PC-3 (cell line): ENCODE results near the gene OSBPL9. TPM values are rescaled to one million over a fixed set of nuclear protein-coding genes. Genes with fewer than 3 reads are reported as not detected.

Source experiments
- ATAC-seq: fragments of 200-7000 bp; cut with Tn5 transposase; 2 replicates; pipeline ENCODE4 v1.9.1; 2020; ENCODE audit warnings: mild to moderate bottlenecking, moderate library complexity
- BruUV-seq: library from RNA; stranded (reverse); fragments of 400-500 nt; replicated peaks from 2 replicates; lab custom pipeline; 2021; lab: Mats Ljungman, UMichigan
- CTCF ChIA-PET: fragments of 300-600 bp; sonication (Branson Sonifier 250); formaldehyde crosslinking; loops from one replicate; lab custom pipeline; 2022; ENCODE audit warnings: antibody characterized with exemption; lab: Charles Lee
- POLR2A ChIA-PET: fragments of 300-600 bp; sonication (Branson Sonifier 250); formaldehyde crosslinking; loops from one replicate; lab custom pipeline; 2022; ENCODE audit warnings: antibody characterized with exemption; ENCODE audit not compliant: unreplicated experiment; lab: Charles Lee
- DNase-seq: peaks from one replicate; pipeline ENCODE4 v3.0.0-alpha.2; 2015
- H2AFZ ChIP-seq: fragments of 300-600 bp; sonication (generic); 2 replicates; pipeline ENCODE4 v1.6.0; 2016; ENCODE audit warnings: antibody characterized with exemption, low read length
- H3F3A ChIP-seq: fragments of 300-600 bp; sonication (generic); one replicate; pipeline ENCODE4 v1.6.0; 2017; ENCODE audit warnings: antibody characterized with exemption, low read length, control low read depth, mild to moderate bottlenecking; ENCODE audit not compliant: unreplicated experiment
- H3K27ac ChIP-seq: fragments of 300-600 bp; sonication (generic); 2 replicates; pipeline ENCODE4 v1.5.1; 2016; ENCODE audit warnings: mild to moderate bottlenecking, low read length
- H3K27me3 ChIP-seq: fragments of 300-600 bp; sonication (generic); 2 replicates; pipeline ENCODE4 v1.6.1; 2016; ENCODE audit warnings: low read length, mixed read lengths
- H3K36me3 ChIP-seq: fragments of 300-600 bp; sonication (generic); 2 replicates; pipeline ENCODE4 v1.6.1; 2016; ENCODE audit warnings: low read depth, mixed run types, low read length, mixed read lengths
- H3K4me1 ChIP-seq: fragments of 300-600 bp; sonication (generic); 2 replicates; pipeline ENCODE4 v1.5.1; 2016; ENCODE audit warnings: low read length; ENCODE audit not compliant: insufficient read depth
- H3K4me2 ChIP-seq: fragments of 300-600 bp; sonication (generic); 2 replicates; pipeline ENCODE4 v1.6.0; 2016; ENCODE audit warnings: low read length
- H3K4me3 ChIP-seq: fragments of 300-600 bp; sonication (generic); 2 replicates; pipeline ENCODE4 v1.5.1; 2016; ENCODE audit warnings: mild to moderate bottlenecking, low read length, mixed read lengths
- H3K79me2 ChIP-seq: fragments of 300-600 bp; sonication (generic); 2 replicates; pipeline ENCODE4 v1.6.1; 2017; ENCODE audit warnings: low read length, mixed read lengths
- H3K9ac ChIP-seq: fragments of 300-600 bp; sonication (generic); 2 replicates; pipeline ENCODE4 v1.6.0; 2016; ENCODE audit warnings: mild to moderate bottlenecking, low read length
- H3K9me2 ChIP-seq: fragments of 300-600 bp; sonication (generic); replicated peaks from 2 replicates; pipeline ENCODE4 v1.6.1; 2016; ENCODE audit warnings: mixed run types, low read length, mixed read lengths
- H3K9me3 ChIP-seq: fragments of 300-600 bp; sonication (generic); 2 replicates; pipeline ENCODE4 v1.6.1; 2016; ENCODE audit warnings: low read length, mixed read lengths
- H4K20me1 ChIP-seq: fragments of 300-600 bp; sonication (generic); 2 replicates; pipeline ENCODE4 v1.6.1; 2016; ENCODE audit warnings: low read length, mixed read lengths
- EZH2 ChIP-seq: fragments of 300-600 bp; sonication (generic); IDR thresholded peaks from one replicate; pipeline ENCODE4 v1.6.1; 2017; ENCODE audit warnings: antibody characterized with exemption, mild to moderate bottlenecking, low read length; ENCODE audit not compliant: unreplicated experiment
- EZH2phosphoT487 ChIP-seq: fragments of 300-600 bp; sonication (generic); IDR thresholded peaks from 2 replicates; pipeline ENCODE4 v1.6.1; 2018; ENCODE audit warnings: mild to moderate bottlenecking, antibody characterized with exemption, low read length, borderline replicate concordance
- intact Hi-C: fragments of 100-400 bp; cut with micrococcal nuclease; formaldehyde crosslinking; loops from 2 replicates; pipeline ENCODE4 v1.9.0; 2023
- total RNA-seq: library from RNA; depleted of rRNA; stranded (reverse); fragments of >200 nt; gene quantifications from 2 replicates; pipeline ENCODE4 v1.2.3, GENCODE V29; 2014
- TF ChIP-seq, protein P1 (sequence below): fragments of 300-600 bp; sonication (generic); conservative IDR thresholded peaks from 2 replicates; pipeline ENCODE4 v1.5.1; 2017; ENCODE audit warnings: antibody characterized with exemption, low read depth, mild to moderate bottlenecking, low read length

The OSBPL9 gene
- total RNA-seq, 1 experiment from 2014 or later = 74.7 TPM

DNA sequence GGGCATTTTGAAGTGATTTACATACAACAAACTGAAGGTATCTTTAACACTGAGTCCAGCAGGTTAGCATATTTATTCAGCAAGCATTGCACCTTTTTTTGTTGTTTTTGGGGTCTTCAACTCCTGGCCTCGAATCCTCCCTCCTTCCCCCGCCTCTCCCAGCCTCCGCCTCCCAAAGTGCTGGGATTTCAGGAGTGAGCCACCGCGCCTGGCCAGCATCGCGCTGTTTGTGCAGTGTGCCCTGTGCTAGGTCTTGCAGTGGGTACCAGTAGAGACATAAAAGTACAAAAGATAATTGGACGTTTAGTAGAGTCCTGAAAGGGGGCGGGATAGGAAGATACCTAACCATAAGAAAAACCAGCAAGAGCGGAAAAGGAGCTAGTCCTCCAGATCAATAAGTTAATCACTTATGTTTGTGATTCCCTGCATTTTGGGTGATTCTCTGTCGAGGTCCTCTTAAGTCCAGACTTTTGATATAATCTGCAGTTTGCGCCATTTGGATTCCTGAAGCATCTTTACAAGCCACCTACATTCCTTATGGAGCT lies 111.8 kb downstream of the OSBPL9 start:
- intact Hi-C loops = no loop called here

DNA sequence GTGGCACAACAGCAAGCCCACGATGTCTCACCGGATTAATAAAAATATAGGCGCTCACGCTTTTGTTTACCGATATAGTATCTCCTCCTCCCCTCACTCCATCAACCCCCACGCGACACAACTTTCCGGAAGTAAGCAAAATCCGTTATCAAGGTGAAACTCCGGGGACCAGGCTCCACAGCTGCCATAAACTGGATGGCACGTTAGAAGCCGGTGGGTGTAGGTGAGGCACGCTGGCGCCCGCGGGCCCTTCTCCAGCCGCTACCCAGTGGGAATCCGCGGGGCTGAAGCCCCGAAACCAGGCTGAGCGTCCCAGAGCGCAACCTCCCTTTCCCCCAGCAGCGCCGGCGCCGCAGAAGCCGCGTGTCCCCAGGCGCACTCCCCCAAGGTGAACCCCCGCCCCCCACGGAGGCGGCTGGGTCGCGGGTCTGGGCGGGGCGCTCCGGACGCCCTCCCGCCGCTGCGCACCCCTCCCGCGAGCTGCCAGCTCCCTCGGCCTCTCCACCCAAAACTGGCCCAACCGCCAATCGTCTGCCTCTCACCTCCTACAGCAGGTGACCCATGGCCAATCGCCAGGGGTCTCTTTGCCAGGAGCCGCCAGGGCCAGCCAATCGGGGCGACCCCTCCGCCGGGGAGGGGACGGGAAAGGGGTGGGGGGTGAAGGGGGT lies 112.4 kb downstream of the OSBPL9 start:
- no peak overlapping the region for H3K4me3 ChIP-seq
- no peaks in the 10 kb centered on the region for H3K79me2 ChIP-seq
- no peaks in the 10 kb centered on the region for H3K36me3 ChIP-seq
- H3K27me3 ChIP-seq = no peaks in the 10 kb centered on the region
- TF ChIP-seq EZH2phosphoT487 = no peak
- TF ChIP-seq, protein P1, sequence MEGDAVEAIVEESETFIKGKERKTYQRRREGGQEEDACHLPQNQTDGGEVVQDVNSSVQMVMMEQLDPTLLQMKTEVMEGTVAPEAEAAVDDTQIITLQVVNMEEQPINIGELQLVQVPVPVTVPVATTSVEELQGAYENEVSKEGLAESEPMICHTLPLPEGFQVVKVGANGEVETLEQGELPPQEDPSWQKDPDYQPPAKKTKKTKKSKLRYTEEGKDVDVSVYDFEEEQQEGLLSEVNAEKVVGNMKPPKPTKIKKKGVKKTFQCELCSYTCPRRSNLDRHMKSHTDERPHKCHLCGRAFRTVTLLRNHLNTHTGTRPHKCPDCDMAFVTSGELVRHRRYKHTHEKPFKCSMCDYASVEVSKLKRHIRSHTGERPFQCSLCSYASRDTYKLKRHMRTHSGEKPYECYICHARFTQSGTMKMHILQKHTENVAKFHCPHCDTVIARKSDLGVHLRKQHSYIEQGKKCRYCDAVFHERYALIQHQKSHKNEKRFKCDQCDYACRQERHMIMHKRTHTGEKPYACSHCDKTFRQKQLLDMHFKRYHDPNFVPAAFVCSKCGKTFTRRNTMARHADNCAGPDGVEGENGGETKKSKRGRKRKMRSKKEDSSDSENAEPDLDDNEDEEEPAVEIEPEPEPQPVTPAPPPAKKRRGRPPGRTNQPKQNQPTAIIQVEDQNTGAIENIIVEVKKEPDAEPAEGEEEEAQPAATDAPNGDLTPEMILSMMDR = no peak
- TF ChIP-seq EZH2 = no peak
- H3K27ac ChIP-seq = no peak overlapping the region
- no peaks in the 10 kb centered on the region for H3K9me2 ChIP-seq
- DNase-seq (no peak), ATAC-seq (no peak)
- H3K9me3 ChIP-seq = no peaks in the 10 kb centered on the region
- H3F3A ChIP-seq = no peaks in the 10 kb centered on the region
- no peak overlapping the region for H3K4me2 ChIP-seq
- no peak overlapping the region for H2AFZ ChIP-seq
- no peak overlapping the region for H3K9ac ChIP-seq
- ChIA-PET POLR2A (no interaction called here), CTCF (no interaction called here)
- H4K20me1 ChIP-seq = no peaks in the 10 kb centered on the region
- peaks cover 7% of the 10 kb centered on the region; the same call in 1 of the 2 replicates for H3K4me1 ChIP-seq
- BruUV-seq = no TSS peak
- intact Hi-C loops = no loop called here

More for the DNA sequence above, 111.8 kb downstream of the OSBPL9 start:
- TF ChIP-seq EZH2phosphoT487 (no peak), EZH2 (no peak)
- TF ChIP-seq, protein P1 = no peak
- Histone ChIP-seq H2AFZ (no peak overlapping the region), H3F3A (no peaks in the 10 kb centered on the region), H3K4me3 (no peak overlapping the region), H3K9me2 (no peaks in the 10 kb centered on the region), H3K9ac (no peak overlapping the region), H3K4me2 (no peak overlapping the region), H3K27ac (no peak overlapping the region), H3K79me2 (no peaks in the 10 kb centered on the region), H3K36me3 (no peaks in the 10 kb centered on the region), H3K9me3 (no peaks in the 10 kb centered on the region), H3K27me3 (no peaks in the 10 kb centered on the region), H3K4me1 (peaks cover 1% of the 10 kb centered on the region; the same call in 1 of the 2 replicates), H4K20me1 (no peaks in the 10 kb centered on the region)
- DNase-seq (no peak), ATAC-seq (no peak)
- CTCF ChIA-PET = no interaction called here
- BruUV-seq = no TSS peak
- POLR2A ChIA-PET = no interaction called here

DNA sequence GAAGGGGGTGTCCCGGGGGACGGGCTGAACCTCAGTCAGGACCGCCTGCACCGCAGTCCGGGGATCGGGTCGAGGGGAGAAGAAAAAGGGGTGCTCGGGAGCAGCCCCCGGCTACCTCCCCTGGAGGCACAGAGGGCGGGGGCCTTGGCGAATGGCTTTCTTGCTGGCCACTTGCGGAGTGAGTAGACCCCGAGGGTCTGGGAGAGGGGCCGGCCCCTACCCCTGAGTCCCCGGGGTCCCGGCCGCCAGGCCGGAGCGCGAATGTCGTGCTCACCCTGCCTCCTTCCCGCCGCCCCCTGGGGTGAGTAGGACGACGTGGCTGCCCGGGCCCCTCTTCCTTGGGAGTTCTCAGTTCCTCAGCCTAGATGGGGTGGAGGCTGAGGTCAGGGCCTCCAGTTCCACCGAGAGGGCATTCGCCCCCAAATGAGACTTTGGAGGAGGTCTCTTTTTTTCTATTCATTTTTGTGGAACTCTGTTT lies 113.0 kb downstream of the OSBPL9 start:
- no peak overlapping the region for H3K27ac ChIP-seq
- ATAC-seq = no peak
- no peaks in the 10 kb centered on the region for H3K36me3 ChIP-seq
- DNase-seq = no peak
- CTCF ChIA-PET = no interaction called here
- H3K9me2 ChIP-seq = no peaks in the 10 kb centered on the region
- no peaks in the 10 kb centered on the region for H3F3A ChIP-seq
- intact Hi-C loops = no loop called here
- H3K4me3 ChIP-seq = no peak overlapping the region
- no peaks in the 10 kb centered on the region for H3K27me3 ChIP-seq
- TF ChIP-seq, protein P1 = no peak
- TF ChIP-seq EZH2phosphoT487 = no peak
- no peak for TF ChIP-seq EZH2
- BruUV-seq = no TSS peak
- peaks cover 3% of the 10 kb centered on the region; the same call in 1 of the 2 replicates for H3K79me2 ChIP-seq
- no peak overlapping the region for H3K9ac ChIP-seq
- no peak overlapping the region for H3K4me2 ChIP-seq
- H3K4me1 ChIP-seq = peaks cover 8% of the 10 kb centered on the region; the same call in 1 of the 2 replicates
- H2AFZ ChIP-seq = no peak overlapping the region
- H3K9me3 ChIP-seq = no peaks in the 10 kb centered on the region
- POLR2A ChIA-PET = no interaction called here
- H4K20me1 ChIP-seq = no peaks in the 10 kb centered on the region
